ENCODE data around the gene SUCLG2. TPM values are rescaled to one million over a fixed set of nuclear protein-coding genes. Genes with fewer than 3 reads are reported as not detected.

SUCLG2 gene
- total RNA-seq, 1 donor from 2014 or later: 36.3 TPM

DNA sequence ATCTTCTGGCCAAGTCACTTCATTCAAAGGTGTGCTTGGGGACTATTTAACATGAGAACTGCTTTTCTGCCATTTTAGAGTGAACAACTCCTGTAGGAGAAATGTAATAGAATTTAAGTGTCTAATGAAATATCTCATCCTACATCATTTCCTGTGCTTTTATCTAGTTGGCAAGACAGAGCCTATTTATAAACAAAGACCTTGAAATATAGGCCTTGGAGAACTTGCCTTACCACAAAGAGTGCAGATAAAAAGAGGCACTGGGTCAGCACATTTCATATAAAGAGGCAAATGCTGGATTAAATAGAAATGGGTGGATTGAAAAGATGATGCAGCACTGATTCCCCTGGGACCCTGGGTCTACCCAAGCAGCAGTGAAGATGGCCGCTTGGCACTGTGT, 278.0 kb downstream of the SUCLG2 start:
- H3K4me1 Mint-ChIP-seq (ENCODE audit: low read depth): peaks cover under 1% of the 10 kb centered on the region
- intact Hi-C loops (cut with micrococcal nuclease): no loop called here
- H3K36me3 Mint-ChIP-seq (ENCODE audit: low read depth): peaks cover 36% of the 10 kb centered on the region
- H3K4me3 Mint-ChIP-seq (ENCODE audit: low read depth): no peak overlapping the region
- no peak overlapping the region for H3K27ac Mint-ChIP-seq
- no peaks in the 10 kb centered on the region for H3K9me3 Mint-ChIP-seq
- no peaks in the 10 kb centered on the region for H3K27me3 Mint-ChIP-seq (ENCODE audit: low read depth)
- no peak for DNase-seq (ENCODE audit: low spot score)

DNA sequence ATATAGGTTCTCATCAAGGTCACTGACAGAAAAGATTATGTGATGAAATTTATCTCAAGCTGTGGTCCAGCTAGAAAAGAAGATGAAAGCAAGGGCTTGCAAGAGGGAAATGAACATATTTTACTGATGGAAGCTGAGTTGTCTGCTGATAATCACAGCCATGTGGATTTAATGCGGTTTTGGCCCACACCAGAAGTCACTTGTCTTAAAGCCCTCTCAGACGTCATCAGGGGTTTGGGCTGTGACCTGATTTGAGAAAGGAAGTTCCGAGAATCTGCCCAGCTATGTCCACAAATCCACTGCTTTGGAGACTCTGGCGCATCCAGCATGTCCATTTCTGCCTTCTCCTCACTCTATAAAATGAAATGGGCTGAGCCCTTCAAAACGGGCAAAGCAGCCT, 278.4 kb downstream of the SUCLG2 start:
- Mint-ChIP-seq H3K4me1 (ENCODE audit: low read depth) (no peaks in the 10 kb centered on the region), H3K27ac (no peak overlapping the region), H3K9me3 (no peaks in the 10 kb centered on the region), H3K4me3 (ENCODE audit: low read depth) (no peak overlapping the region), H3K36me3 (ENCODE audit: low read depth) (peaks cover 36% of the 10 kb centered on the region), H3K27me3 (ENCODE audit: low read depth) (no peaks in the 10 kb centered on the region)
- intact Hi-C loops (cut with micrococcal nuclease): no loop called here
- DNase-seq (ENCODE audit: low spot score): no peak

GRCh38 chr3:67362686-67363085, 291.7 kb downstream of the SUCLG2 start:
- H3K27ac Mint-ChIP-seq: peak overlapping the region; percentile 1
- DNase-seq (ENCODE audit: low spot score): peak; percentile 18

DNA sequence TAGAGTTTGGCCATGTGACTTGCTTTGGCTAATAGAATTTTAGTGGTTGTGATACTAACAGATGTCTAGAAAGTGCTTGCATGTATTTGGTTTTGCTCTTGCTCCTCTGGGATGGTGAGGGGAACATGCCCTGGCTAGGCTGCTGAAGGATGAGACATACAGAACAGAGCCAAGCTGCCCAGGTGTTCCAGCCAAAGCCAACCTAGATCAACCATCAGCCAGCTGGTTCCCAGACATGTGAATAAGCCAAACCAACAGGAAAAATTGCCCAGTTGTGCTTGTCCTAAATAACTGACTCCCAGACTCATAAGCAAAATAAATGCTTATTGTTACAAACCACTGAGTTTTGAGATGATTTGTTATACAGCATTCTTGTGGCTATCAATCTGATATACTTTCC, 292.6 kb downstream of the SUCLG2 start:
- Mint-ChIP-seq H3K4me1 (ENCODE audit: low read depth) (peaks cover 47% of the 10 kb centered on the region), H3K36me3 (ENCODE audit: low read depth) (peaks cover 5% of the 10 kb centered on the region), H3K9me3 (no peaks in the 10 kb centered on the region), H3K4me3 (ENCODE audit: low read depth) (no peak overlapping the region), H3K27me3 (ENCODE audit: low read depth) (peaks cover 7% of the 10 kb centered on the region), H3K27ac (no peak overlapping the region)
- intact Hi-C loops (cut with micrococcal nuclease): loop anchor here (1.0 to 5.0 kb wide), 4 partner anchors 12 to 249 kb away; no protein-coding TSS in a partner anchor
- DNase-seq (ENCODE audit: low spot score): no peak

More at GRCh38 chr3:67362686-67363085, 291.7 kb downstream of the SUCLG2 start:
- no peak overlapping the region for H3K4me3 Mint-ChIP-seq (ENCODE audit: low read depth)
- peaks cover 5% of the 10 kb centered on the region for H3K36me3 Mint-ChIP-seq (ENCODE audit: low read depth)
- intact Hi-C loops (cut with micrococcal nuclease): loop anchor here (1.0 to 5.0 kb wide), 3 partner anchors 28 to 250 kb away; no protein-coding TSS in a partner anchor
- peaks cover 47% of the 10 kb centered on the region for H3K4me1 Mint-ChIP-seq (ENCODE audit: low read depth)
- peaks cover 6% of the 10 kb centered on the region for H3K27me3 Mint-ChIP-seq (ENCODE audit: low read depth)
- no peaks in the 10 kb centered on the region for H3K9me3 Mint-ChIP-seq

GRCh38 chr3:67361323-67361722, 293.1 kb downstream of the SUCLG2 start:
- DNase-seq (ENCODE audit: low spot score): no peak
- no peaks in the 10 kb centered on the region for H3K9me3 Mint-ChIP-seq
- peaks cover 7% of the 10 kb centered on the region for H3K27me3 Mint-ChIP-seq (ENCODE audit: low read depth)
- H3K36me3 Mint-ChIP-seq (ENCODE audit: low read depth): peaks cover 5% of the 10 kb centered on the region
- intact Hi-C loops (cut with micrococcal nuclease): loop anchor here (1.0 to 5.0 kb wide), 2 partner anchors 12 to 249 kb away; no protein-coding TSS in a partner anchor
- no peak overlapping the region for H3K27ac Mint-ChIP-seq
- no peak overlapping the region for H3K4me3 Mint-ChIP-seq (ENCODE audit: low read depth)
- H3K4me1 Mint-ChIP-seq (ENCODE audit: low read depth): peaks cover 47% of the 10 kb centered on the region

- Mint-ChIP-seq H3K27ac (no peak overlapping the region), H3K4me1 (ENCODE audit: low read depth) (peaks cover 30% of the 10 kb centered on the region), H3K9me3 (no peaks in the 10 kb centered on the region), H3K27me3 (ENCODE audit: low read depth) (peaks cover 10% of the 10 kb centered on the region), H3K4me3 (ENCODE audit: low read depth) (no peak overlapping the region), H3K36me3 (ENCODE audit: low read depth) (no peaks in the 10 kb centered on the region)
- DNase-seq (ENCODE audit: low spot score): no peak
- intact Hi-C loops (cut with micrococcal nuclease): no loop called here
Observed at GRCh38 chr3:67357610-67358458, 296.6 kb downstream of the SUCLG2 start.

DNA sequence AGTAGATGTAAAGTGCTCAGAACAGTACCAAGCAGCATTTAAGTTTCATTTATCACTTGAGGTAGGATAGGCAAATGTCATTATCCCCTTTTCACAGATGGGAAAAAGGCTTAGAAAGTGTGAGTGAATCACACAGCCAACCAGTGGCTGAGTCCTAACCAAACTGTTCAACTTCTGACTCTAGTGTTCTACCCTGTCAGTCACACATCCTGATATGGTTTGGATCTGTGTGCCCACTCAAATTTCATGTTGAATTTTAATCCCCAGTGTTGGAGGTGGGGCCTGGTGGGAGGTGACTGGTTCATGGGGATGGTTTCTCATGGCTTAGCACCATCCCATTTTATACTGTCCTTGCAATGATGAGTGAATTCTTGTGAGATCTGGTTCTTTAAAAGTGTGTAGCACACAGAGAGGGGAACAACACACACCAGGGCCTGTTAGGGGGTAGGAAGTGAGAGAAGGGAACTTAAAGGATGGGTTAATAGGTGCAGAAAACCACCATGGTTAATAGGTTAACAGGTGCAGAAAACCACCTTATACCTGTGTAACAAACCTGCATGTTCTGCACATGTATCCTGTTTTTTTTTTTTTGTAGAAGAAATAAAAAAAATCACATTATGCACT, 304.7 kb downstream of the SUCLG2 start:
- Mint-ChIP-seq H3K9me3 (peaks cover 12% of the 10 kb centered on the region), H3K4me1 (ENCODE audit: low read depth) (peaks cover 10% of the 10 kb centered on the region), H3K36me3 (ENCODE audit: low read depth) (peaks cover 4% of the 10 kb centered on the region), H3K27ac (peak overlapping the region; percentile 29), H3K27me3 (ENCODE audit: low read depth) (peaks cover 9% of the 10 kb centered on the region), H3K4me3 (ENCODE audit: low read depth) (no peak overlapping the region)
- intact Hi-C loops (cut with micrococcal nuclease): loop anchor here (1.0 to 5.0 kb wide), 5 partner anchors 12 to 352 kb away; partner anchors contain the start of genes KBTBD8 and SUCLG2
- no peak for DNase-seq (ENCODE audit: low spot score)

GRCh38 chr3:67346081-67346480, 308.3 kb downstream of the SUCLG2 start:
- Mint-ChIP-seq H3K36me3 (ENCODE audit: low read depth) (peaks cover 4% of the 10 kb centered on the region), H3K27ac (no peak overlapping the region), H3K9me3 (peaks cover 24% of the 10 kb centered on the region), H3K27me3 (ENCODE audit: low read depth) (peaks cover 4% of the 10 kb centered on the region), H3K4me3 (ENCODE audit: low read depth) (no peak overlapping the region), H3K4me1 (ENCODE audit: low read depth) (peaks cover 10% of the 10 kb centered on the region)
- intact Hi-C loops (cut with micrococcal nuclease): loop anchor here (5.0 kb wide), 2 partner anchors 306 to 349 kb away; partner anchors contain the start of genes KBTBD8 and SUCLG2
- no peak for DNase-seq (ENCODE audit: low spot score)

GRCh38 chr3:67335813-67336212, 318.6 kb downstream of the SUCLG2 start:
- intact Hi-C loops (cut with micrococcal nuclease): no loop called here
- H3K27ac Mint-ChIP-seq: no peak overlapping the region
- H3K4me1 Mint-ChIP-seq (ENCODE audit: low read depth): peaks cover 19% of the 10 kb centered on the region
- H3K9me3 Mint-ChIP-seq: peaks cover 41% of the 10 kb centered on the region
- no peak for DNase-seq (ENCODE audit: low spot score)
- H3K4me3 Mint-ChIP-seq (ENCODE audit: low read depth): no peak overlapping the region
- H3K36me3 Mint-ChIP-seq (ENCODE audit: low read depth): peaks cover 4% of the 10 kb centered on the region
- H3K27me3 Mint-ChIP-seq (ENCODE audit: low read depth): peaks cover 13% of the 10 kb centered on the region

GRCh38 chr3:67334588-67334987, 319.8 kb downstream of the SUCLG2 start:
- intact Hi-C loops (cut with micrococcal nuclease): loop anchor here (1.0 kb wide), 2 partner anchors 15 to 28 kb away; no protein-coding TSS in a partner anchor
- Mint-ChIP-seq H3K27me3 (ENCODE audit: low read depth) (peaks cover 13% of the 10 kb centered on the region), H3K9me3 (peaks cover 30% of the 10 kb centered on the region), H3K27ac (no peak overlapping the region), H3K36me3 (ENCODE audit: low read depth) (peaks cover 4% of the 10 kb centered on the region), H3K4me1 (ENCODE audit: low read depth) (peaks cover 24% of the 10 kb centered on the region), H3K4me3 (ENCODE audit: low read depth) (no peak overlapping the region)
- DNase-seq (ENCODE audit: low spot score): no peak

DNA sequence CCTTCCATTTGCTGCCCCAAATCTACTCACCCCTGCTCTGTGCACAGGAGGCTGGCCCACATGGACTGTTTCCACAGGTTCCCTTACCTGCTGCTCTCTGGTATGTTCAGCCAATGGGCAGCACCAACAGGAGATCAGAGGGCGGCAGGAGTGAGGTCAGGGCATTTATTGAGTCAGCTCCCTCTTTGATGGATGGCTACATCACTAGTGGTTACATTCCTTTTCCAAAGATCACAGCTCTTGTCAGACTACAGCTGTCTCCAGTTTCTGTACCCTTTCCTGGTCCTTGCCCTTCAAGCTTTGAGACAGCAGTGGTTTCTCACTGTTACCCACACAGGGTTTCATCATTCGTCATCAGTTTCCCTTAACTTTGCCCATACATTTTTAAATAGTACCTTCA, 325.1 kb downstream of the SUCLG2 start:
- Mint-ChIP-seq H3K27ac (no peak overlapping the region), H3K9me3 (peaks cover 4% of the 10 kb centered on the region), H3K4me1 (ENCODE audit: low read depth) (peaks cover 30% of the 10 kb centered on the region), H3K4me3 (ENCODE audit: low read depth) (no peak overlapping the region), H3K36me3 (ENCODE audit: low read depth) (no peaks in the 10 kb centered on the region), H3K27me3 (ENCODE audit: low read depth) (peaks cover 15% of the 10 kb centered on the region)
- intact Hi-C loops (cut with micrococcal nuclease): loop anchor here (1.0 to 5.0 kb wide), 3 partner anchors 20 to 37 kb away; no protein-coding TSS in a partner anchor
- no peak for DNase-seq (ENCODE audit: low spot score)

DNA sequence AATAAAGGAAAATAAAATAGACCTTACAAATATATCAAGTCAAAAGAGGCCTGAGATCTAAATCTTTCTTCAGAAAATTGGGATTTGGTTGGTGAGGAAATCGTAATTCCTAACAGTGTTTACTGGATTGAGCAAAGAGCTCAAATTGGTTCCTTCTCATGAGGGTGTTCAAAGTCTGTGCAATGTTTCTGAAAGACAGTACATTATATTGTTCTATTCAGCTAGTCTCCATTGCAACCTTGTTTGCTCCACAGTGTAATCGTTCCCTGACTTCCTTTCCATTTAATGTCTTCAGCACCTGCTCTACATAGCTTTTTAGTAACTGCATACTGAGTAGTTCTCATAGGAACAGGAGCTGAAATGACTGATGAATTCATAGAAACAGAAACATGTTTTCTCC, 326.8 kb downstream of the SUCLG2 start:
- peaks cover 4% of the 10 kb centered on the region for H3K9me3 Mint-ChIP-seq
- H3K36me3 Mint-ChIP-seq (ENCODE audit: low read depth): no peaks in the 10 kb centered on the region
- H3K27ac Mint-ChIP-seq: no peak overlapping the region
- no peak for DNase-seq (ENCODE audit: low spot score)
- peaks cover 26% of the 10 kb centered on the region for H3K4me1 Mint-ChIP-seq (ENCODE audit: low read depth)
- intact Hi-C loops (cut with micrococcal nuclease): loop anchor here (5.0 kb wide), 1 partner anchor 35 kb away; no protein-coding TSS in a partner anchor
- H3K27me3 Mint-ChIP-seq (ENCODE audit: low read depth): peaks cover 15% of the 10 kb centered on the region
- H3K4me3 Mint-ChIP-seq (ENCODE audit: low read depth): no peak overlapping the region

All from activated T-helper 2 cell treated with anti-CD3 and anti-CD28 coated beads, Interferon-gamma antibody, Interleukin-2, Interleukin-4, amounts not matched to agents 10 μg/mL and 5 μg/mL and 100 μg/mL, durations not matched to agents 14 hours and 24 hours and 36 hours (primary cell).